Measurements from ENCODE around the gene SIRT7.

Gene SIRT7

GRCh38 chr17:81926451-81927151 is 8.6 kb upstream of the SIRT7 start:
- H3K4me1 ChIP-seq (ENCODE audit: control insufficient read depth in 5 of 5, insufficient read depth in 5 of 5, low read length in 5 of 5), result peaks cover 8 to 60% (median 58%) of the 10 kb centered on the region in 5 donors
- no peaks in the 10 kb centered on the region for H3K9me3 ChIP-seq (ENCODE audit: control insufficient read depth in 5 of 5, low read length in 5 of 5)
- H3K27me3 ChIP-seq (ENCODE audit: control insufficient read depth in 5 of 5, insufficient read depth in 4 of 5, low read length in 5 of 5), result peaks cover 11 to 17% (median 15%) of the 10 kb centered on the region in 5 donors
- peaks cover 0 to 12% (median 10%) of the 10 kb centered on the region in 5 donors for H3K36me3 ChIP-seq (ENCODE audit: control insufficient read depth in 5 of 5, insufficient read depth in 5 of 5, low read length in 5 of 5)
- H3K27ac ChIP-seq (ENCODE audit: low read depth, low read length), result peak overlapping the region; percentile 95
- H3K9ac ChIP-seq (ENCODE audit: low read length in 5 of 5), result peak overlapping the region; percentile 26 to 90 (median 85)
- peak overlapping the region; percentile 69 to 77 (median 75) for H3K4me3 ChIP-seq (ENCODE audit: low read depth in 1 of 5, low read length in 5 of 5)

GRCh38 chr17:81925860-81926450 is 8.0 kb upstream of the SIRT7 start:
- Histone ChIP-seq H3K4me3 (ENCODE audit: low read depth in 1 of 5, low read length in 5 of 5) (peak overlapping the region; percentile 69 to 77 (median 75)), H3K27me3 (ENCODE audit: control insufficient read depth in 5 of 5, insufficient read depth in 4 of 5, low read length in 5 of 5) (peaks cover 10 to 13% (median 11%) of the 10 kb centered on the region in 5 donors), H3K9ac (ENCODE audit: low read length in 5 of 5) (peak overlapping the region in 4 of 5 donors; percentile 79 to 90 (median 86)), H3K4me1 (ENCODE audit: control insufficient read depth in 5 of 5, insufficient read depth in 5 of 5, low read length in 5 of 5) (peaks cover 8 to 66% (median 61%) of the 10 kb centered on the region in 5 donors), H3K36me3 (ENCODE audit: control insufficient read depth in 5 of 5, insufficient read depth in 5 of 5, low read length in 5 of 5) (peaks cover 0 to 13% (median 10%) of the 10 kb centered on the region in 5 donors), H3K27ac (ENCODE audit: low read depth, low read length) (peak overlapping the region; percentile 95), H3K9me3 (ENCODE audit: control insufficient read depth in 5 of 5, low read length in 5 of 5) (no peaks in the 10 kb centered on the region)

GRCh38 chr17:81924557-81925532 is 6.9 kb upstream of the SIRT7 start:
- Histone ChIP-seq H3K27me3 (ENCODE audit: control insufficient read depth in 5 of 5, insufficient read depth in 4 of 5, low read length in 5 of 5) (peaks cover 6 to 11% (median 10%) of the 10 kb centered on the region in 5 donors), H3K4me3 (ENCODE audit: low read depth in 1 of 5, low read length in 5 of 5) (peak overlapping the region in 3 of 5 donors; percentile 15 to 59 (median 19)), H3K9me3 (ENCODE audit: control insufficient read depth in 5 of 5, low read length in 5 of 5) (no peaks in the 10 kb centered on the region), H3K9ac (ENCODE audit: low read length in 5 of 5) (peak overlapping the region in 1 of 5 donors; percentile 52), H3K4me1 (ENCODE audit: control insufficient read depth in 5 of 5, insufficient read depth in 5 of 5, low read length in 5 of 5) (peaks cover 8 to 77% (median 72%) of the 10 kb centered on the region in 5 donors), H3K27ac (ENCODE audit: low read depth, low read length) (peak overlapping the region; percentile 60), H3K36me3 (ENCODE audit: control insufficient read depth in 5 of 5, insufficient read depth in 5 of 5, low read length in 5 of 5) (peaks cover 0 to 24% (median 18%) of the 10 kb centered on the region in 5 donors)

GRCh38 chr17:81923302-81924260 is 5.6 kb upstream of the SIRT7 start:
- peak overlapping the region; percentile 60 for H3K27ac ChIP-seq (ENCODE audit: low read depth, low read length)
- peaks cover 3 to 6% (median 4%) of the 10 kb centered on the region in 5 donors for H3K27me3 ChIP-seq (ENCODE audit: control insufficient read depth in 5 of 5, insufficient read depth in 4 of 5, low read length in 5 of 5)
- no peaks in the 10 kb centered on the region for H3K9me3 ChIP-seq (ENCODE audit: control insufficient read depth in 5 of 5, low read length in 5 of 5)
- peaks cover 0 to 35% (median 22%) of the 10 kb centered on the region in 5 donors for H3K36me3 ChIP-seq (ENCODE audit: control insufficient read depth in 5 of 5, insufficient read depth in 5 of 5, low read length in 5 of 5)
- H3K9ac ChIP-seq (ENCODE audit: low read length in 5 of 5), result peak overlapping the region in 3 of 5 donors; percentile 51 to 67 (median 59)
- H3K4me3 ChIP-seq (ENCODE audit: low read depth in 1 of 5, low read length in 5 of 5), result peak overlapping the region; percentile 27 to 61 (median 43)
- peaks cover 8 to 84% (median 76%) of the 10 kb centered on the region in 5 donors for H3K4me1 ChIP-seq (ENCODE audit: control insufficient read depth in 5 of 5, insufficient read depth in 5 of 5, low read length in 5 of 5)

GRCh38 chr17:81922566-81923301 is 4.8 kb upstream of the SIRT7 start:
- Histone ChIP-seq H3K36me3 (ENCODE audit: control insufficient read depth in 5 of 5, insufficient read depth in 5 of 5, low read length in 5 of 5) (peaks cover 0 to 35% (median 22%) of the 10 kb centered on the region in 5 donors), H3K9ac (ENCODE audit: low read length in 5 of 5) (no peak overlapping the region), H3K9me3 (ENCODE audit: control insufficient read depth in 5 of 5, low read length in 5 of 5) (no peaks in the 10 kb centered on the region), H3K4me3 (ENCODE audit: low read depth in 1 of 5, low read length in 5 of 5) (peak overlapping the region in 2 of 5 donors; percentile 30 to 59), H3K4me1 (ENCODE audit: control insufficient read depth in 5 of 5, insufficient read depth in 5 of 5, low read length in 5 of 5) (peaks cover 8 to 82% (median 76%) of the 10 kb centered on the region in 5 donors), H3K27me3 (ENCODE audit: control insufficient read depth in 5 of 5, insufficient read depth in 4 of 5, low read length in 5 of 5) (no peaks in the 10 kb centered on the region), H3K27ac (ENCODE audit: low read depth, low read length) (peak overlapping the region; percentile 60)

- Histone ChIP-seq H3K4me1 (ENCODE audit: control insufficient read depth in 5 of 5, insufficient read depth in 5 of 5, low read length in 5 of 5) (peaks cover 11 to 87% (median 80%) of the 10 kb centered on the region in 5 donors), H3K27me3 (ENCODE audit: control insufficient read depth in 5 of 5, insufficient read depth in 4 of 5, low read length in 5 of 5) (no peaks in the 10 kb centered on the region)
Observed at GRCh38 chr17:81921996-81922565, 4.1 kb upstream of the SIRT7 start.

GRCh38 chr17:81921537-81921862 is 3.5 kb upstream of the SIRT7 start:
- Histone ChIP-seq H3K27me3 (ENCODE audit: control insufficient read depth in 5 of 5, insufficient read depth in 4 of 5, low read length in 5 of 5) (no peaks in the 10 kb centered on the region), H3K27ac (ENCODE audit: low read depth, low read length) (no peak overlapping the region), H3K4me3 (ENCODE audit: low read depth in 1 of 5, low read length in 5 of 5) (no peak overlapping the region), H3K36me3 (ENCODE audit: control insufficient read depth in 5 of 5, insufficient read depth in 5 of 5, low read length in 5 of 5) (peaks cover 0 to 35% (median 22%) of the 10 kb centered on the region in 5 donors), H3K4me1 (ENCODE audit: control insufficient read depth in 5 of 5, insufficient read depth in 5 of 5, low read length in 5 of 5) (peaks cover 13 to 91% (median 84%) of the 10 kb centered on the region in 5 donors), H3K9ac (ENCODE audit: low read length in 5 of 5) (peak overlapping the region in 1 of 5 donors; percentile 41), H3K9me3 (ENCODE audit: control insufficient read depth in 5 of 5, low read length in 5 of 5) (no peaks in the 10 kb centered on the region)

More at GRCh38 chr17:81921996-81922565, 4.1 kb upstream of the SIRT7 start:
- Histone ChIP-seq H3K27ac (ENCODE audit: low read depth, low read length) (no peak overlapping the region), H3K4me3 (ENCODE audit: low read depth in 1 of 5, low read length in 5 of 5) (peak overlapping the region in 1 of 5 donors; percentile 5), H3K36me3 (ENCODE audit: control insufficient read depth in 5 of 5, insufficient read depth in 5 of 5, low read length in 5 of 5) (peaks cover 0 to 35% (median 22%) of the 10 kb centered on the region in 5 donors), H3K9me3 (ENCODE audit: control insufficient read depth in 5 of 5, low read length in 5 of 5) (no peaks in the 10 kb centered on the region), H3K9ac (ENCODE audit: low read length in 5 of 5) (no peak overlapping the region)

All from subcutaneous abdominal adipose tissue (tissue), 5 donors.